AG09309 (cell line): ENCODE measurements around the gene SEBOX.
"Not testable (repeated sequence)": the region's sequence is repeated elsewhere in the genome, so short reads cannot be mapped to it uniquely, and the experiment has no call there.

Experiments used
- DNase-seq: peaks from one replicate; pipeline ENCODE4 v3.0.0-alpha.2; 2010; ENCODE audit warnings: low read depth
- H3K4me3 ChIP-seq: 2 replicates; pipeline ENCODE4 v1.5.1; 2011; ENCODE audit warnings: mild to moderate bottlenecking, low read depth, low read length, moderate library complexity; ENCODE audit not compliant: control insufficient read depth
- CTCF ChIP-seq: IDR thresholded peaks from 2 replicates; pipeline ENCODE4 v1.5.1; 2011; ENCODE audit warnings: mild to moderate bottlenecking, low read depth, low read length, inconsistent platforms; ENCODE audit not compliant: insufficient read depth, control insufficient read depth; ENCODE audit errors: missing control alignments

Gene SEBOX

GRCh38 chr17:28343491-28343932 is 21.5 kb downstream of the SEBOX start:
- no peak for DNase-seq
- TF ChIP-seq CTCF, result no peak
- H3K4me3 ChIP-seq, result no peak overlapping the region

GRCh38 chr17:28342313-28342712 is 22.7 kb downstream of the SEBOX start:
- TF ChIP-seq CTCF, result no peak
- no peak for DNase-seq
- H3K4me3 ChIP-seq, result no peak overlapping the region

GRCh38 chr17:28341516-28341915 is 23.5 kb downstream of the SEBOX start:
- TF ChIP-seq CTCF, result no peak
- no peak for DNase-seq

GRCh38 chr17:28340374-28340773 is 24.6 kb downstream of the SEBOX start:
- no peak for DNase-seq
- no peak for TF ChIP-seq CTCF
- H3K4me3 ChIP-seq, result no peak overlapping the region

More at GRCh38 chr17:28341516-28341915, 23.5 kb downstream of the SEBOX start:
- H3K4me3 ChIP-seq, result no peak overlapping the region

- TF ChIP-seq CTCF, result no peak
- DNase-seq, result no peak
Measured at GRCh38 chr17:28339431-28339830, 25.6 kb downstream of the SEBOX start.

GRCh38 chr17:28338769-28339212 is 26.2 kb downstream of the SEBOX start:
- not testable (repeated sequence) for DNase-seq, H3K4me3 ChIP-seq

More at GRCh38 chr17:28339431-28339830, 25.6 kb downstream of the SEBOX start:
- H3K4me3 ChIP-seq, result no peak overlapping the region

GRCh38 chr17:28338056-28338768 is 26.8 kb downstream of the SEBOX start:
- DNase-seq, result peak; percentile 21
- H3K4me3 ChIP-seq, result no peak overlapping the region
- no peak for TF ChIP-seq CTCF
